Measurements from ENCODE around the gene MAPK10. TPM values are rescaled to one million over a fixed set of nuclear protein-coding genes. Genes with fewer than 3 reads are reported as not detected.

The MAPK10 gene
- total RNA-seq, 4 donors from 2014 or later: 4.5 to 13.7 (median 9.8) TPM

- no peaks in the 10 kb centered on the region for H3K27me3 ChIP-seq
- no peaks in the 10 kb centered on the region for H3K9me3 ChIP-seq
- no peaks in the 10 kb centered on the region for H3K4me1 ChIP-seq
- H3K4me3 ChIP-seq: no peak overlapping the region
- intact Hi-C loops (cut with DNase I): no loop called here
- no peak overlapping the region for H3K27ac ChIP-seq (replicated peaks in 1 of 4)
- no peaks in the 10 kb centered on the region for H3K36me3 ChIP-seq
- TF ChIP-seq POLR2AphosphoS5 (IDR thresholded peaks at IDR 0.05): no peak
- TF ChIP-seq EP300 (IDR thresholded peaks at IDR 0.05): no peak
- TF ChIP-seq CTCF (IDR thresholded peaks at IDR 0.05): no peak
- no peak for TF ChIP-seq POLR2A (IDR thresholded peaks at IDR 0.05; ENCODE audit: low read depth)
- DNase-seq (ENCODE audit: extremely low spot score): no peak
- 91% methylated on average over 4 of the region's 4 CpGs for WGBS
Observed at GRCh38 chr4:86155766-86156165, 204.1 kb downstream of the MAPK10 start.

- H3K27ac ChIP-seq (replicated peaks in 1 of 4): no peak overlapping the region
- DNase-seq (ENCODE audit: extremely low spot score): no peak
- H3K27me3 ChIP-seq: no peaks in the 10 kb centered on the region
- H3K36me3 ChIP-seq: no peaks in the 10 kb centered on the region
- no peaks in the 10 kb centered on the region for H3K9me3 ChIP-seq
- intact Hi-C loops (cut with DNase I): no loop called here
- no peaks in the 10 kb centered on the region for H3K4me1 ChIP-seq
- WGBS: 65% methylated on average over 2 of the region's 2 CpGs
- no peak for TF ChIP-seq CTCF (IDR thresholded peaks at IDR 0.05)
- TF ChIP-seq EP300 (IDR thresholded peaks at IDR 0.05): no peak
- no peak for TF ChIP-seq POLR2A (IDR thresholded peaks at IDR 0.05; ENCODE audit: low read depth)
- TF ChIP-seq POLR2AphosphoS5 (IDR thresholded peaks at IDR 0.05): no peak
- no peak overlapping the region for H3K4me3 ChIP-seq
Observed at GRCh38 chr4:86152454-86152853, 207.4 kb downstream of the MAPK10 start.

- H3K36me3 ChIP-seq: no peaks in the 10 kb centered on the region
- no peaks in the 10 kb centered on the region for H3K27me3 ChIP-seq
- no peak for DNase-seq (ENCODE audit: extremely low spot score)
- H3K4me3 ChIP-seq: no peak overlapping the region
- no peaks in the 10 kb centered on the region for H3K4me1 ChIP-seq
- no peaks in the 10 kb centered on the region for H3K9me3 ChIP-seq
- WGBS: 86% methylated on average over 3 of the region's 3 CpGs
- no peak overlapping the region for H3K27ac ChIP-seq (replicated peaks in 1 of 4)
- TF ChIP-seq POLR2A (IDR thresholded peaks at IDR 0.05; ENCODE audit: low read depth) (no peak), EP300 (IDR thresholded peaks at IDR 0.05) (no peak), POLR2AphosphoS5 (IDR thresholded peaks at IDR 0.05) (no peak), CTCF (IDR thresholded peaks at IDR 0.05) (no peak)
- intact Hi-C loops (cut with DNase I): no loop called here
Observed at GRCh38 chr4:86151196-86151595, 208.7 kb downstream of the MAPK10 start.

- Histone ChIP-seq H3K4me1 (no peaks in the 10 kb centered on the region), H3K27ac (replicated peaks in 1 of 4) (no peak overlapping the region), H3K9me3 (no peaks in the 10 kb centered on the region), H3K36me3 (no peaks in the 10 kb centered on the region), H3K27me3 (no peaks in the 10 kb centered on the region), H3K4me3 (no peak overlapping the region)
- no peak for DNase-seq (ENCODE audit: extremely low spot score)
- no peak for TF ChIP-seq EP300 (IDR thresholded peaks at IDR 0.05)
- no peak for TF ChIP-seq POLR2A (IDR thresholded peaks at IDR 0.05; ENCODE audit: low read depth)
- no peak for TF ChIP-seq CTCF (IDR thresholded peaks at IDR 0.05)
- no peak for TF ChIP-seq POLR2AphosphoS5 (IDR thresholded peaks at IDR 0.05)
- intact Hi-C loops (cut with DNase I): no loop called here
- 93% methylated on average over 1 of the region's 1 CpG for WGBS
Observed at GRCh38 chr4:86141161-86141560, 218.7 kb downstream of the MAPK10 start.

GRCh38 chr4:86132468-86132867, 227.4 kb downstream of the MAPK10 start:
- H3K9me3 ChIP-seq: no peaks in the 10 kb centered on the region
- H3K27me3 ChIP-seq: no peaks in the 10 kb centered on the region
- H3K36me3 ChIP-seq: no peaks in the 10 kb centered on the region
- H3K4me1 ChIP-seq: no peaks in the 10 kb centered on the region
- no peak for DNase-seq (ENCODE audit: extremely low spot score)
- intact Hi-C loops (cut with DNase I): no loop called here
- no peak overlapping the region for H3K27ac ChIP-seq (replicated peaks in 1 of 4)
- WGBS: 95% methylated on average over 4 of the region's 4 CpGs
- TF ChIP-seq EP300 (IDR thresholded peaks at IDR 0.05) (no peak), CTCF (IDR thresholded peaks at IDR 0.05) (no peak), POLR2AphosphoS5 (IDR thresholded peaks at IDR 0.05) (no peak)
- H3K4me3 ChIP-seq: no peak overlapping the region
